Measurements from ENCODE around the gene SPCS2. TPM values are rescaled to one million over a fixed set of nuclear protein-coding genes. Genes with fewer than 3 reads are reported as not detected.

SPCS2 gene
- polyA plus RNA-seq, 1 donor (not counting 4 experiments of a cell fraction or from before 2014, with no cell fraction given): 207 TPM

DNA sequence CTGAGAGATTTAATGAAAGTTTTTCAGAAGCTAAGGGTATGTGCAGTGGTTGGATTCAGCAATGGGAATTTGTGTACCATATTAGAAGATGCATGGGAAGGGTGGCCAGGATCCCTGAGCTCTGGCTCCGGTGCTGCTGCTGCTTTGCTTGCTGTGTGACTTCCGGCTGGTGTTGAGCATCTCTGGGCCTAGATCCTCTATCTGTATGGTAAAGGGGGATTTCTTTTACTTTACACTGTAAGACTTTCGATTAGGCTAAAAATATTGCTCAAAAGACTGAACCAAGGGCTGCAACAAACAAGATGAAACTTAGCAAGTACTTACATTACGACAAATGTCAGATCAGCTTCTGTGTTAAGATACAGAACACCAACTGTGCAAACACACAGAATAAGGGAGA is 39.3 kb upstream of the SPCS2 start:
- no peak for TF ChIP-seq EZH2 (IDR thresholded peaks at IDR 0.05; ENCODE audit: low read length)
- TF ChIP-seq, protein P1, sequence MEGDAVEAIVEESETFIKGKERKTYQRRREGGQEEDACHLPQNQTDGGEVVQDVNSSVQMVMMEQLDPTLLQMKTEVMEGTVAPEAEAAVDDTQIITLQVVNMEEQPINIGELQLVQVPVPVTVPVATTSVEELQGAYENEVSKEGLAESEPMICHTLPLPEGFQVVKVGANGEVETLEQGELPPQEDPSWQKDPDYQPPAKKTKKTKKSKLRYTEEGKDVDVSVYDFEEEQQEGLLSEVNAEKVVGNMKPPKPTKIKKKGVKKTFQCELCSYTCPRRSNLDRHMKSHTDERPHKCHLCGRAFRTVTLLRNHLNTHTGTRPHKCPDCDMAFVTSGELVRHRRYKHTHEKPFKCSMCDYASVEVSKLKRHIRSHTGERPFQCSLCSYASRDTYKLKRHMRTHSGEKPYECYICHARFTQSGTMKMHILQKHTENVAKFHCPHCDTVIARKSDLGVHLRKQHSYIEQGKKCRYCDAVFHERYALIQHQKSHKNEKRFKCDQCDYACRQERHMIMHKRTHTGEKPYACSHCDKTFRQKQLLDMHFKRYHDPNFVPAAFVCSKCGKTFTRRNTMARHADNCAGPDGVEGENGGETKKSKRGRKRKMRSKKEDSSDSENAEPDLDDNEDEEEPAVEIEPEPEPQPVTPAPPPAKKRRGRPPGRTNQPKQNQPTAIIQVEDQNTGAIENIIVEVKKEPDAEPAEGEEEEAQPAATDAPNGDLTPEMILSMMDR (optimal IDR thresholded peaks at IDR 0.05 in 1 of 3, IDR thresholded peaks at IDR 0.05 in 1 of 3, conservative IDR thresholded peaks at IDR 0.05 in 1 of 3; ENCODE audit: extremely low read depth in 1 of 3, insufficient read depth in 2 of 3, low read length in 3 of 3): no peak
- no peak overlapping the region for H3K27ac ChIP-seq (ENCODE audit: control insufficient read depth, insufficient read depth, low read length)
- no peaks in the 10 kb centered on the region for H3K27me3 ChIP-seq (ENCODE audit: control insufficient read depth, extremely low read depth, insufficient read depth, low read length)
- H3K4me2 ChIP-seq (ENCODE audit: control insufficient read depth, extremely low read depth, insufficient read depth, low read depth, low read length): no peak overlapping the region
- no peak overlapping the region for H3K4me3 ChIP-seq (ENCODE audit: control insufficient read depth in 2 of 3, extremely low read depth in 1 of 3, insufficient read depth in 2 of 3, low read depth in 1 of 3, low read length in 3 of 3)
- H3K79me2 ChIP-seq (ENCODE audit: control insufficient read depth, insufficient read depth, low read length): no peaks in the 10 kb centered on the region
- DNase-seq (ENCODE audit: low read depth, low spot score): no peak
- H3K36me3 ChIP-seq (ENCODE audit: control insufficient read depth in 2 of 2, extremely low read depth in 1 of 2, insufficient read depth in 2 of 2, low read length in 2 of 2): peaks cover 0 to 7% of the 10 kb centered on the region in 2 experiments
- no peak overlapping the region for H2AFZ ChIP-seq (ENCODE audit: control insufficient read depth, low read length)
- no peaks in the 10 kb centered on the region for H3K9me3 ChIP-seq (ENCODE audit: control insufficient read depth, low read depth, low read length)
- H3K9ac ChIP-seq (ENCODE audit: control insufficient read depth, extremely low read depth, insufficient read depth, low read length): no peak overlapping the region
- dilution Hi-C loops (cut with MboI; ENCODE audit: extremely low pct_ligation_motif_present, low sequenced_read_pairs): no loop called here
- no peaks in the 10 kb centered on the region for H3K9me1 ChIP-seq (ENCODE audit: control insufficient read depth, extremely low read depth, insufficient read depth, low read length)
- no peaks in the 10 kb centered on the region for H3K4me1 ChIP-seq (ENCODE audit: control insufficient read depth, extremely low read depth, insufficient read depth, low read length)
- no peaks in the 10 kb centered on the region for H4K20me1 ChIP-seq (ENCODE audit: control insufficient read depth, extremely low read depth, insufficient read depth, low read length)
- no peak for FAIRE-seq

DNA sequence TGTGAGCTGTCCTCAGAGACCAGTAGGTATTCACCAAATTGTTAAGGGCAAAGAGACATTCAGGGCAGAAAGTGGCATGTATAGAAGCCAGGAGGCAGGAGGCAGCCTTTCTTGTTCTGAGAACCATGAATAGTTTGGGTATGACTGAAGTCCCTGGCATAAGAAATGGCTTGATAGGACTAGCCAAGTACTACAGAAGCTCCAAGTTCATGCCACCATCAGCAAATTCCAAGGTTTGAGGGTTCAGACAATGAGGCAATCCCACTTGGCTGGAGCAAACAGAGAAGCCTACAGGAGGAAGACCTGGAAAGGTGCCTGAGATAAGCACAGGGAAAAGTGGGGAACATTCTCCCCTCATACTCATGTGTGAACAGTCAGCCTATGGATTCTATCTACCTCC is 25.9 kb upstream of the SPCS2 start:
- no peak for FAIRE-seq

More for the DNA sequence above, 25.9 kb upstream of the SPCS2 start:
- no peaks in the 10 kb centered on the region for H3K4me1 ChIP-seq (ENCODE audit: control insufficient read depth, extremely low read depth, insufficient read depth, low read length)
- no peak overlapping the region for H3K4me3 ChIP-seq (ENCODE audit: control insufficient read depth in 2 of 3, extremely low read depth in 1 of 3, insufficient read depth in 2 of 3, low read depth in 1 of 3, low read length in 3 of 3)
- TF ChIP-seq EZH2 (IDR thresholded peaks at IDR 0.05; ENCODE audit: low read length): no peak
- TF ChIP-seq, protein P1 (optimal IDR thresholded peaks at IDR 0.05 in 1 of 3, IDR thresholded peaks at IDR 0.05 in 1 of 3, conservative IDR thresholded peaks at IDR 0.05 in 1 of 3; ENCODE audit: extremely low read depth in 1 of 3, insufficient read depth in 2 of 3, low read length in 3 of 3): no peak
- H3K9ac ChIP-seq (ENCODE audit: control insufficient read depth, extremely low read depth, insufficient read depth, low read length): no peak overlapping the region
- H3K9me3 ChIP-seq (ENCODE audit: control insufficient read depth, low read depth, low read length): no peaks in the 10 kb centered on the region
- no peaks in the 10 kb centered on the region for H3K27me3 ChIP-seq (ENCODE audit: control insufficient read depth, extremely low read depth, insufficient read depth, low read length)
- no peak overlapping the region for H2AFZ ChIP-seq (ENCODE audit: control insufficient read depth, low read length)
- no peak for DNase-seq (ENCODE audit: low read depth, low spot score)
- H4K20me1 ChIP-seq (ENCODE audit: control insufficient read depth, extremely low read depth, insufficient read depth, low read length): no peaks in the 10 kb centered on the region
- dilution Hi-C loops (cut with MboI; ENCODE audit: extremely low pct_ligation_motif_present, low sequenced_read_pairs): no loop called here
- no peaks in the 10 kb centered on the region for H3K79me2 ChIP-seq (ENCODE audit: control insufficient read depth, insufficient read depth, low read length)
- H3K4me2 ChIP-seq (ENCODE audit: control insufficient read depth, extremely low read depth, insufficient read depth, low read depth, low read length): no peak overlapping the region
- peaks cover 11 to 17% of the 10 kb centered on the region in 2 experiments for H3K36me3 ChIP-seq (ENCODE audit: control insufficient read depth in 2 of 2, extremely low read depth in 1 of 2, insufficient read depth in 2 of 2, low read length in 2 of 2)
- H3K27ac ChIP-seq (ENCODE audit: control insufficient read depth, insufficient read depth, low read length): no peak overlapping the region
- H3K9me1 ChIP-seq (ENCODE audit: control insufficient read depth, extremely low read depth, insufficient read depth, low read length): no peaks in the 10 kb centered on the region
